ENCODE measurements around the gene FOXO1. TPM values are rescaled to one million over a fixed set of nuclear protein-coding genes. Genes with fewer than 3 reads are reported as not detected.

FOXO1 gene
- total and polyA plus RNA-seq, 3 experiments from 2014 or later, result 32.6 to 56.2 (median 32.9) TPM

DNA sequence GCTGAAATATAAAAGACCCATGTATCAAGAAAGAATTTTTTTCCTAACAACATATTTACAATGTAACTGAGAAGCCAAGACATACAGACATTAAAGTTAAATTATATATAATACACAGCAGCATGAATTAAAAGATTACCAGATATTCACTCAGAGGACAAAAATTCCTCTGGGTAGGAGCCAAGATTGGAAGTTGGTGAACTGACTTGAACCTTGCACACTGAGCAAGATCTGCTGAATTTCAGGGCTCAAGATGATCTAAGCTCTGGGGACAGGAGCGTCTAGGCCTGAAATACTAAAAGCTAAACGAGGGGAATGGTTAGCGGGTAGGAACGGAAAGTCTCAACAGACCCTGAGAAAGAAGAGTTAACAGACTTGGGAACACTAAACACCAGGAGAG, 8.5 kb downstream of the FOXO1 start:
- ChIA-PET POLR2A (no interaction called here), CTCF (no interaction called here)
- peak overlapping the region in 6 of 7 donors; percentile 20 to 55 (median 36) for H3K4me3 Mint-ChIP-seq
- no peak overlapping the region for H3K4me3 ChIP-seq (ENCODE audit: low read length)
- peak overlapping the region in 4 of 8 donors; percentile 40 to 64 (median 54) for H3K27ac Mint-ChIP-seq
- peaks cover 75 to 96% (median 96%) of the 10 kb centered on the region in 3 donors for H3K4me1 Mint-ChIP-seq
- H3K36me3 ChIP-seq (ENCODE audit: insufficient read depth, low read length), result no peaks in the 10 kb centered on the region
- peaks cover 0 to 10% (median 5%) of the 10 kb centered on the region in 3 donors for H3K36me3 Mint-ChIP-seq
- peaks cover 88% of the 10 kb centered on the region for H3K4me1 ChIP-seq (ENCODE audit: insufficient read depth, low read length)
- no peak overlapping the region for H3K27ac ChIP-seq (ENCODE audit: low read depth, low read length)
- H3K27me3 ChIP-seq (ENCODE audit: insufficient read depth, low read length, poor library complexity, severe bottlenecking), result no peaks in the 10 kb centered on the region
- DNase-seq, result no peak
- H3K9me3 Mint-ChIP-seq, result no peaks in the 10 kb centered on the region
- H3K9me3 ChIP-seq (ENCODE audit: low read length), result no peaks in the 10 kb centered on the region
- H3K27me3 Mint-ChIP-seq, result no peaks in the 10 kb centered on the region

DNA sequence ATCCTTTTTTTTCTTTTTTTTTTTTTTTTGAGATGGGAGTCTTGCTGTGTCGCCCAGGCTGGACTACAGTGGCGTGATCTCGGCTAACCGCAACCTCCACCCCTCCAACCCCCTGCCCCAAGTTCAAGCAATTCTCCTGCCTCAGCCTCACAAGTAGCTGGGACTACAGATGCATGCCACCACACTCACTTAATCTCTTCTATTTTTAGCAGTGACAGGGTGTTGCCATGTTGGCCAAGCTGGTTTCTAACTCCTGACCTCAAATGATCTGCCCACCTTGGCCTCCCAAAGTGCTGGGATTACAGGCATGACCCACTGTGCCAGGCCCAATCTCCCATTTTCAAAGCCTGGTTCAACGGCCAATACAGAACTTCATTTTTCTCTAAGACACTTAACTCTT, 9.1 kb downstream of the FOXO1 start:
- no peak for DNase-seq
- peaks cover 75 to 96% (median 96%) of the 10 kb centered on the region in 3 donors for H3K4me1 Mint-ChIP-seq
- peaks cover 88% of the 10 kb centered on the region for H3K4me1 ChIP-seq (ENCODE audit: insufficient read depth, low read length)
- H3K4me3 Mint-ChIP-seq, result peak overlapping the region in 3 of 7 donors; percentile 3 to 55 (median 24)
- no peak overlapping the region for H3K27ac ChIP-seq (ENCODE audit: low read depth, low read length)
- no peaks in the 10 kb centered on the region for H3K27me3 Mint-ChIP-seq
- H3K9me3 ChIP-seq (ENCODE audit: low read length), result no peaks in the 10 kb centered on the region
- H3K27me3 ChIP-seq (ENCODE audit: insufficient read depth, low read length, poor library complexity, severe bottlenecking), result no peaks in the 10 kb centered on the region
- H3K9me3 Mint-ChIP-seq, result no peaks in the 10 kb centered on the region
- CTCF ChIA-PET, result interaction anchor here (0.7 kb wide), 1 partner anchor 658 kb away, joined by 3 read pairs; no protein-coding TSS in a partner anchor
- peak overlapping the region in 3 of 8 donors; percentile 43 to 76 (median 51) for H3K27ac Mint-ChIP-seq
- POLR2A ChIA-PET, result interaction anchor here (0.7 kb wide), 1 partner anchor 12 kb away, joined by 3 read pairs; no protein-coding TSS in a partner anchor
- no peak overlapping the region for H3K4me3 ChIP-seq (ENCODE audit: low read length)
- no peaks in the 10 kb centered on the region for H3K36me3 ChIP-seq (ENCODE audit: insufficient read depth, low read length)
- H3K36me3 Mint-ChIP-seq, result peaks cover 0 to 10% (median 5%) of the 10 kb centered on the region in 3 donors

DNA sequence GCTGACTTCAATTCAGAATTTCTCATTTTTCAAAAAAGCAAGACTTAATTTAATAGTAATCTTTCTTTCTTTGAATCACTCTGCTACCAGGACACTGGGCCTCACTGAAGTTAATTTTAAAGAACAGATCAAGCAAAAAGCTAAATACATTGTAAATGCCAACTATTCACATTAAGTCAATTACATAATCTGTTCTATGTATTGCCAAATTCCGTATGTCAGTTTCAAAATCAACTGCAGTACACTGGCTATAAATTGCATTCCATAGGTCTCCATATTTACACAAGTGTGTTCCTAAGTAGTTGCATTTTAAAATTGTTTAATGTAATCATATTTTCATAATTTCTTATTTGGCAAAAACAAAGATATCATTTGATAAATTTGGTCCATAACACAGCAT, 10.1 kb downstream of the FOXO1 start:
- Histone ChIP-seq H3K4me1 (ENCODE audit: insufficient read depth, low read length) (peaks cover 86% of the 10 kb centered on the region), H3K36me3 (ENCODE audit: insufficient read depth, low read length) (no peaks in the 10 kb centered on the region), H3K27me3 (ENCODE audit: insufficient read depth, low read length, poor library complexity, severe bottlenecking) (no peaks in the 10 kb centered on the region), H3K27ac (ENCODE audit: low read depth, low read length) (no peak overlapping the region), H3K9me3 (ENCODE audit: low read length) (no peaks in the 10 kb centered on the region), H3K4me3 (ENCODE audit: low read length) (no peak overlapping the region)
- Mint-ChIP-seq H3K27me3 (no peaks in the 10 kb centered on the region), H3K4me1 (peaks cover 77 to 97% (median 97%) of the 10 kb centered on the region in 3 donors), H3K4me3 (no peak overlapping the region), H3K27ac (peak overlapping the region in 1 of 8 donors; percentile 26), H3K36me3 (peaks cover 0 to 12% (median 5%) of the 10 kb centered on the region in 3 donors), H3K9me3 (no peaks in the 10 kb centered on the region)
- POLR2A ChIA-PET, result no interaction called here
- DNase-seq, result no peak
- CTCF ChIA-PET, result no interaction called here

DNA sequence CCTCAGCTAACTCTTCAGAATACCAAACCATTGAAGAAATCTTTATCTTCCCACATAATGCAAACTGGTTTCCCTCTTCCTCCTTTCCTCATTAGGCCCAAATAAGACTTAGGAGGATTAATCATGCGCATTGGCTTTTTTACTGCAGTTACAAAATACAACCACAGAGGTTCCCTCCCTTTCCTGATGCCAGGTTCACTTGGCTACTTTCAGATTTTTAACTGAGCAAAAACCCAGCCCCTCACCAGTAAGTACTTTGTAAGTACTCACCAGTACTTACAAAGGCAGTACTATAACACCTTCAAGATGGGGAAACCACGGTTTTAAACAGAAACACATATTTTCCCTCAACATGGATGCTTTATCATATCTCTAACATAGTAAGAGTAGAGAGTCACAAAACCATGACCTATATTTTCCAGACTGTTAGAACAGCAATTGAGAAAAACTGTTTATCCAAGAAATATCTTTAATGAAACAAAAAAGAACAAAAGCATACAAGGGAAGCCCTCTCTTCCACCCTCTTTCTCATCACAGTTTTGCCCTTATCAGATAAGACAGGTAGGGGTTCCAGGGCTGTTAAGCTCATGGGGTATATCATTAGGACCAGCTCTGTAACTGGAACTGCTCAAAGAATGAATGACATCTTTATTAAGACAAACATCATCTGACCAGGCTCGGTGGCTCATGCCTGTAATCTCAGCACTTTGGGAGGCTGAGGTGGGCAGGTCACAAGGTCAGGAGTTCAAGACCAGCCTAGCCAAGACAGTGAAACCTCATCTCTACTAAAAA, 12.7 kb downstream of the FOXO1 start:
- no peaks in the 10 kb centered on the region for H3K27me3 ChIP-seq (ENCODE audit: insufficient read depth, low read length, poor library complexity, severe bottlenecking)
- DNase-seq, result peak in 1 of 5 donors; percentile 26
- no peak overlapping the region for H3K4me3 ChIP-seq (ENCODE audit: low read length)
- peaks cover 0 to 10% (median 5%) of the 10 kb centered on the region in 3 donors for H3K36me3 Mint-ChIP-seq
- no peaks in the 10 kb centered on the region for H3K9me3 Mint-ChIP-seq
- no peaks in the 10 kb centered on the region for H3K27me3 Mint-ChIP-seq
- peak overlapping the region; percentile 55 to 94 (median 76) for H3K27ac Mint-ChIP-seq
- no peak overlapping the region for H3K27ac ChIP-seq (ENCODE audit: low read depth, low read length)
- ChIA-PET CTCF (interaction anchor here (0.9 kb wide), 1 partner anchor 12 kb away, joined by 3 read pairs; no protein-coding TSS in a partner anchor), POLR2A (interaction anchor here (0.6 to 1.3 kb wide), 4 partner anchors 10 to 356 kb away, joined by 3 to 4 read pairs (median 4); no protein-coding TSS in a partner anchor)
- H3K9me3 ChIP-seq (ENCODE audit: low read length), result no peaks in the 10 kb centered on the region
- peaks cover 80 to 99% (median 99%) of the 10 kb centered on the region in 3 donors for H3K4me1 Mint-ChIP-seq
- H3K36me3 ChIP-seq (ENCODE audit: insufficient read depth, low read length), result no peaks in the 10 kb centered on the region
- H3K4me3 Mint-ChIP-seq, result peak overlapping the region; percentile 34 to 77 (median 74)
- H3K4me1 ChIP-seq (ENCODE audit: insufficient read depth, low read length), result peaks cover 85% of the 10 kb centered on the region

DNA sequence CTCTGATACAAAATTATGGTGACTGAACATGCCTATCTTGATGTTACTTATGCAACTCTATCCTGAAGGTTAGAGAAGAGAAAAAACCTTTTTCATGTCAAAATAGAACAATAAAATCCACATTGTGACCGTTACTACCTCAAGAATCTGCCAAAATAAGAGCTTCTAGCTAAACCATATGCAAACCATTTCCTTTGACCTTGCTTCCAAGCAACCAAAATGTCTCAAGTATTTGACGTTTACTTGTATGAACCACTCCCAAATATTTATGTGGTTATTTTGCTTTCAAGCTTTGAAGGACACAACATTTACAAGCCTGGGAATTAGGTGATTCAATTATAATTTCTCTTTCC, 13.9 kb downstream of the FOXO1 start:
- CTCF ChIA-PET, result interaction anchor here (1.0 kb wide), 1 partner anchor 12 kb away, joined by 3 read pairs; no protein-coding TSS in a partner anchor
- H3K36me3 ChIP-seq (ENCODE audit: insufficient read depth, low read length), result no peaks in the 10 kb centered on the region
- no peak for DNase-seq
- Mint-ChIP-seq H3K9me3 (no peaks in the 10 kb centered on the region), H3K4me1 (peaks cover 81 to 99% (median 99%) of the 10 kb centered on the region in 3 donors), H3K27me3 (no peaks in the 10 kb centered on the region), H3K36me3 (peaks cover 0 to 4% (median 0%) of the 10 kb centered on the region in 3 donors), H3K4me3 (peak overlapping the region; percentile 11 to 79 (median 74)), H3K27ac (peak overlapping the region in 7 of 8 donors; percentile 10 to 94 (median 70))
- no peaks in the 10 kb centered on the region for H3K27me3 ChIP-seq (ENCODE audit: insufficient read depth, low read length, poor library complexity, severe bottlenecking)
- H3K27ac ChIP-seq (ENCODE audit: low read depth, low read length), result no peak overlapping the region
- no peaks in the 10 kb centered on the region for H3K9me3 ChIP-seq (ENCODE audit: low read length)
- H3K4me1 ChIP-seq (ENCODE audit: insufficient read depth, low read length), result peaks cover 86% of the 10 kb centered on the region
- H3K4me3 ChIP-seq (ENCODE audit: low read length), result no peak overlapping the region
- POLR2A ChIA-PET, result interaction anchor here (1.3 kb wide), 1 partner anchor 12 kb away, joined by 4 read pairs; no protein-coding TSS in a partner anchor

DNA sequence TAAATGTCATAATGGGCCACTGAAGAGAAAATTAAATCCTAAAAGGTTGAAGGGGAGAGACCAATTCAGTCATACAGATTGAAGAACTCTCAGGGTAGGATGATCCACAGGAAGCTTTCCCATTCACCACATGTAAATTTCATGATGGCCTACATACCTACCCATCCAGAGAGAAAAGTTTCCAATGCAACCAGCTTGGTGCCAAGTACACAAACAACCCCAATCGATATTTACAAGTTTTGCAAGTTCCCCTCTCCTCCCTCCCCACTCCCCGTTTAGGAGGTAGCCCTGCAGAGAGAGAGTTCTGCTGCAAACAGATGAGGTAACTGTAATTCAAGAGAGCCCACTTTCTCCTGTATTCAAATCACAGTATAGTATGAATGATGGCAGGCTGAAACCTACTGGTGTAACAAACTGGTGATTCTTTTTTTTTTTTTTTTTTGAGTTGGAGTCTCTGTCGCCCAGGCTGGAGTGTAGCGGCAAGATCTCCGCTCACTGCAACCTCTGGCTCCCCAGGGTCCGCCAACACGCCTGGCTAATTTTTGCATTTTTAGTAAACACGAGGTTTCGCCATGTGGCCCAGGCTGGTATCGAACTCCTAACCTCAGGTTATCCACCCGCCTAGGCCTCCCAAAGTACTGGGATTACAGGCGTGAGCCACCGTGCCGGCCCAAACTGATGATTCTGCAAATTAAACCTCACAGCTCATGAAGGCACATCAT, 14.4 kb downstream of the FOXO1 start:
- Mint-ChIP-seq H3K4me3 (peak overlapping the region in 6 of 7 donors; percentile 48 to 79 (median 74)), H3K4me1 (peaks cover 83 to 99% (median 99%) of the 10 kb centered on the region in 3 donors), H3K27ac (peak overlapping the region in 5 of 8 donors; percentile 55 to 87 (median 70)), H3K36me3 (peaks cover 0 to 4% (median 0%) of the 10 kb centered on the region in 3 donors), H3K9me3 (no peaks in the 10 kb centered on the region), H3K27me3 (no peaks in the 10 kb centered on the region)
- H3K27ac ChIP-seq (ENCODE audit: low read depth, low read length), result no peak overlapping the region
- H3K4me3 ChIP-seq (ENCODE audit: low read length), result no peak overlapping the region
- DNase-seq, result no peak
- H3K27me3 ChIP-seq (ENCODE audit: insufficient read depth, low read length, poor library complexity, severe bottlenecking), result no peaks in the 10 kb centered on the region
- no peaks in the 10 kb centered on the region for H3K36me3 ChIP-seq (ENCODE audit: insufficient read depth, low read length)
- ChIA-PET CTCF (interaction anchor here (1.0 kb wide), 1 partner anchor 12 kb away, joined by 3 read pairs; no protein-coding TSS in a partner anchor), POLR2A (interaction anchor here (1.3 kb wide), 1 partner anchor 12 kb away, joined by 4 read pairs; no protein-coding TSS in a partner anchor)
- peaks cover 86% of the 10 kb centered on the region for H3K4me1 ChIP-seq (ENCODE audit: insufficient read depth, low read length)
- H3K9me3 ChIP-seq (ENCODE audit: low read length), result no peaks in the 10 kb centered on the region

DNA sequence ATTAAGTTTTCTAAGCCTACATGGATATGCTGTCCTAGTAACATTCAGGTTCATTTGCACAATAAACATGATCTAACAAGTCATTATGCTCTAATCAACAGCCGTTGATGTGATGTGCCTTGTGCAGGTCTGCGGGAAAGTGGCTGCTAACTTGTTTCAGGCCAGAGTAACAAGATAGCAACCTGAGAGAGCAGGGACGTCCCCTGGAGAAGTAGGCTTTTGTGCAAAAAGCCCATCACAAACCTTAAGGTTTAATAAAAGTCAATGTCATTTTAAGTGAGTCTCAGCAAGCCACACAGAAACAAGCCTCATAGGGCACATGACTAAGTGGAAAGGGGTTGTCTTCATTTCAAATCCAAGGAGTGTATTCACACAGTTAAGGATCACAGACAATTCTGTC, 17.6 kb downstream of the FOXO1 start:
- no peak overlapping the region for H3K4me3 ChIP-seq (ENCODE audit: low read length)

More for the DNA sequence above, 17.6 kb downstream of the FOXO1 start:
- Mint-ChIP-seq H3K4me3 (peak overlapping the region in 5 of 7 donors; percentile 3 to 62 (median 31)), H3K27me3 (no peaks in the 10 kb centered on the region), H3K4me1 (peaks cover 93 to 100% (median 99%) of the 10 kb centered on the region in 3 donors), H3K27ac (peak overlapping the region in 2 of 8 donors; percentile 12 to 43), H3K36me3 (peaks cover 0 to 18% (median 6%) of the 10 kb centered on the region in 3 donors), H3K9me3 (no peaks in the 10 kb centered on the region)
- no peak for DNase-seq
- POLR2A ChIA-PET, result no interaction called here
- H3K27me3 ChIP-seq (ENCODE audit: insufficient read depth, low read length, poor library complexity, severe bottlenecking), result no peaks in the 10 kb centered on the region
- H3K4me1 ChIP-seq (ENCODE audit: insufficient read depth, low read length), result peaks cover 90% of the 10 kb centered on the region
- no peaks in the 10 kb centered on the region for H3K36me3 ChIP-seq (ENCODE audit: insufficient read depth, low read length)
- CTCF ChIA-PET, result interaction anchor here (1.4 kb wide), 1 partner anchor 20 kb away, joined by 5 read pairs; no protein-coding TSS in a partner anchor
- H3K9me3 ChIP-seq (ENCODE audit: low read length), result no peaks in the 10 kb centered on the region
- H3K27ac ChIP-seq (ENCODE audit: low read depth, low read length), result no peak overlapping the region

Measured in CD8-positive, alpha-beta memory T cell (primary cell).